Tibial nerve (tissue), 3 donors: ENCODE data around the gene NBL1.

Experiments
- POLR2A ChIP-seq, 2 donors: fragments of 450-650 bp; IDR thresholded peaks; one replicate each; pipeline ENCODE4 v1.6.1; 2017; ENCODE audit warnings: antibody characterized with exemption in 2 of 2, mild to moderate bottlenecking in 2 of 2, moderate library complexity in 2 of 2
- TF ChIP-seq, protein P1 (sequence below), 5 experiments: fragments of 200-600 bp in 3 of 5; fragments of 450-650 bp in 2 of 5; sonication (generic) in 3 of 5; IDR thresholded peaks; one replicate each; pipeline ENCODE4 v1.5.1; 2016 to 2019; ENCODE audit warnings: antibody characterized with exemption in 5 of 5, mild to moderate bottlenecking in 3 of 5, moderate library complexity in 2 of 5

GRCh38 chr1:19661721-19662228 is 17.7 kb downstream of the NBL1 start:
- TF ChIP-seq, protein P1, sequence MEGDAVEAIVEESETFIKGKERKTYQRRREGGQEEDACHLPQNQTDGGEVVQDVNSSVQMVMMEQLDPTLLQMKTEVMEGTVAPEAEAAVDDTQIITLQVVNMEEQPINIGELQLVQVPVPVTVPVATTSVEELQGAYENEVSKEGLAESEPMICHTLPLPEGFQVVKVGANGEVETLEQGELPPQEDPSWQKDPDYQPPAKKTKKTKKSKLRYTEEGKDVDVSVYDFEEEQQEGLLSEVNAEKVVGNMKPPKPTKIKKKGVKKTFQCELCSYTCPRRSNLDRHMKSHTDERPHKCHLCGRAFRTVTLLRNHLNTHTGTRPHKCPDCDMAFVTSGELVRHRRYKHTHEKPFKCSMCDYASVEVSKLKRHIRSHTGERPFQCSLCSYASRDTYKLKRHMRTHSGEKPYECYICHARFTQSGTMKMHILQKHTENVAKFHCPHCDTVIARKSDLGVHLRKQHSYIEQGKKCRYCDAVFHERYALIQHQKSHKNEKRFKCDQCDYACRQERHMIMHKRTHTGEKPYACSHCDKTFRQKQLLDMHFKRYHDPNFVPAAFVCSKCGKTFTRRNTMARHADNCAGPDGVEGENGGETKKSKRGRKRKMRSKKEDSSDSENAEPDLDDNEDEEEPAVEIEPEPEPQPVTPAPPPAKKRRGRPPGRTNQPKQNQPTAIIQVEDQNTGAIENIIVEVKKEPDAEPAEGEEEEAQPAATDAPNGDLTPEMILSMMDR (IDR thresholded peaks at IDR 0.05) = peak; percentile 57 to 75 (median 59)
- TF ChIP-seq POLR2A (IDR thresholded peaks at IDR 0.05) = no peak
